GM18502 (cell line): ENCODE data around the gene NCAPD2.

Experiments used
- ATAC-seq: cut with Tn5 transposase; IDR thresholded peaks from one replicate; pipeline ENCODE4 v1.9.1; 2021; ENCODE audit warnings: mild to moderate bottlenecking; ENCODE audit not compliant: unreplicated experiment, poor library complexity

NCAPD2 gene

DNA sequence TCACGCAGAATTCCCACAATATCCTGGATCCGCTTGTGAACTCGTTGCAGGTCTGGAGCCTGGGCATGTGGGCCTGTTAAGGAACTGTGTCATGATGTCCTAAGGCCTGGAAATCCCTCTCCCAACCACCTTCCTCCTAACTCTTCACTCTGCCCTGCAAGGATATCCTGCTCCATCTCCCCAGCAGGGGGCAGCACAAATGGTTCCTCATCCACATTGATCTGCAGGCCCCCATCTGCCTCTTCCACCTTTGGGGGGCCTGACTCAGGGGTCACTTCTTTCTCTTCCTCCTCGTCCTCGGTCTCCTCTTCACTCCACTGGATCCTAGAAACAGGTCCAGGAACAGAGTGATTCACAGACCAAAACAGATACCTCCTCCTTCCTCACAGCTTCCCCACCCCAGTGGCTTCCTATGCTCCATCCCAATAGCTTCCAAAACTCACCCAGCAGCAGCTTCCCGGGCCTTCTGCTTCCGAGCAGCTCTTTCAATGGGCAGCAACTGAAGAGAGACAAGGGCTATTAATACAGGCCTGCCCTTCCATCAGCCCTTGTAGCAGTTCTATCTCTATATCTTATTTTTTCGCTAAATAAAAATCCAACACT is 69.6 kb downstream of the NCAPD2 start:
- ATAC-seq: no peak

GRCh38 chr12:6567112-6567670 is 73.3 kb downstream of the NCAPD2 start:
- peak; percentile 5 for ATAC-seq

DNA sequence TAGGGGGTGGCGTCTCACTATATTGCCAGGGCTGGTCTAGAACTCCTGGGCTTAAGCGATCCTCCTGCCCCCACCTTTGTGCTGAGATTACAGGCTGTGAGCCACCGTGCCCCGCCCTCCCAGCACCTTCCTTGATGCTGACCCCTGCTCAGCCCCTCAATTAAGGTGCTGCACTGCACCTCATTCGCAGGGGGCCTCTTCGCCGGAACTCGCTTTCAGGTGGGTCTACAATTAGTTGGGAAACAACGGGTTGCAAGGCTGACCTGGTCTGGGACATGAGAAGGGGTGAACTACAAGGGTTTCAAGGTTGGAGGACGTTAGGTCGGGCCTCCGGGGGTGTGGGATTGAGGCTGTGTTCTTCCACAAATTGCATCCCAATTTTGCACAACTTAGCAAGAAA is 75.4 kb downstream of the NCAPD2 start:
- no peak for ATAC-seq

- no peak for ATAC-seq
Measured at GRCh38 chr12:6569786-6570185, 75.9 kb downstream of the NCAPD2 start.

DNA sequence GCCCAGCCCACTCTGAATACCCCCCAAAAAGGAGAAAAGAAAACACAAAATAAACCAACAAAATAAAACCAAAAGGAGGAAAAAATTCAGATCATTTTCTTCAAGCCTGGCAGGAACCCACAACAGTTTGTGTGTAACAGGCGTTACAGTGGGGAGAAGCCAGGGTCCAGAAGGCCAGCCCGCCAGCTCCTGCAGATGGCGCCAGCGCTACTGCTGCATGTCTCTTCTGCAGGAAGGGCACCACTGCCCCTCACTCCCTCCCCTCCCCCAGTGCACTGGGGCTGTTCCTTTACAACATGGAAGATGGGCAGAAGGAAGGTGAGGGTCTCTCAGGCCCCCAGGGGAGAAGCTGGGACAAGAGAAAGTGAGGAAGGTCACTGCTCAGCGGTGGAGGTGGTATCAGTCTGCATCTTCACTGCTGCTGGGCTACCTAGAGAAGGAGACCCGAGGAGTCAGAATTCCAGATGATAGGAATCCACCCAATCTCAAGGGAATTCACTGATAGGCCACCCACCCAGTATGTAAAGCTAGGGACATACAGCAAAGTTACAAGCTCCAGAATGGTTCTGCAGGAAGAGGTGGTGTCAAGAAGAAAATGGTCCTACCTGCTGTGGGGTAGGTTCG is 76.5 kb downstream of the NCAPD2 start:
- no peak for ATAC-seq

- no peak for ATAC-seq
Measured at GRCh38 chr12:6573001-6573400, 79.1 kb downstream of the NCAPD2 start.

- ATAC-seq: no peak
Measured at GRCh38 chr12:6574576-6575295, 80.8 kb downstream of the NCAPD2 start.

GRCh38 chr12:6575648-6576047 is 81.7 kb downstream of the NCAPD2 start:
- no peak for ATAC-seq
